ENCODE data around the gene SLC11A2. TPM values are rescaled to one million over a fixed set of nuclear protein-coding genes. Genes with fewer than 3 reads are reported as not detected.
A peak's percentile ranks its signal among the peaks of the same experiment; 100 is the strongest.

Gene SLC11A2
- total RNA-seq, 2 donors from 2014 or later, result 74.3 to 99.1 TPM

- H3K27ac ChIP-seq (ENCODE audit: low read depth, low read length), result no peak overlapping the region
- peak overlapping the region; percentile 93 for H3K4me3 ChIP-seq (ENCODE audit: low read length)
- H3K36me3 ChIP-seq (ENCODE audit: control insufficient read depth, insufficient read depth, low read length), result peaks cover 23% of the 10 kb centered on the region
- no peaks in the 10 kb centered on the region for H3K27me3 ChIP-seq (ENCODE audit: control insufficient read depth, insufficient read depth, low read length, poor library complexity, severe bottlenecking)
- no peak for DNase-seq
- Mint-ChIP-seq H3K27ac (no peak overlapping the region), H3K36me3 (ENCODE audit: low read depth) (peaks cover 18% of the 10 kb centered on the region), H3K4me1 (peaks cover 10% of the 10 kb centered on the region), H3K9me3 (no peaks in the 10 kb centered on the region), H3K4me3 (peak overlapping the region; percentile 85), H3K27me3 (ENCODE audit: insufficient read depth) (no peaks in the 10 kb centered on the region)
- 98 to 100% methylated on average over 1 to 3 of the region's 3 CpGs for WGBS, 2 experiments (ENCODE audit: insufficient coverage in 1 of 2, insufficient read length in 1 of 2)
- H3K9me3 ChIP-seq (ENCODE audit: control insufficient read depth, low read length), result no peaks in the 10 kb centered on the region
- no peak overlapping the region for H3K9ac ChIP-seq (ENCODE audit: extremely low read depth, low read length, poor library complexity, severe bottlenecking)
- no peaks in the 10 kb centered on the region for H3K4me1 ChIP-seq (ENCODE audit: control insufficient read depth, insufficient read depth, low read length)
- no peak for TF ChIP-seq CTCF (conservative IDR thresholded peaks at IDR 0.05)
Measured at GRCh38 chr12:51049525-51049924, 23.3 kb upstream of the SLC11A2 start.

GRCh38 chr12:51048661-51049251 is 22.6 kb upstream of the SLC11A2 start:
- peak overlapping the region; percentile 70 for H3K9ac ChIP-seq (ENCODE audit: extremely low read depth, low read length, poor library complexity, severe bottlenecking)
- no peaks in the 10 kb centered on the region for H3K27me3 ChIP-seq (ENCODE audit: control insufficient read depth, insufficient read depth, low read length, poor library complexity, severe bottlenecking)
- TF ChIP-seq CTCF (conservative IDR thresholded peaks at IDR 0.05), result no peak
- no peaks in the 10 kb centered on the region for H3K9me3 ChIP-seq (ENCODE audit: control insufficient read depth, low read length)
- H3K4me1 ChIP-seq (ENCODE audit: control insufficient read depth, insufficient read depth, low read length), result no peaks in the 10 kb centered on the region
- Mint-ChIP-seq H3K27ac (peak overlapping the region; percentile 90), H3K36me3 (ENCODE audit: low read depth) (peaks cover 12% of the 10 kb centered on the region), H3K4me3 (peak overlapping the region; percentile 85), H3K9me3 (no peaks in the 10 kb centered on the region), H3K27me3 (ENCODE audit: insufficient read depth) (no peaks in the 10 kb centered on the region), H3K4me1 (peaks cover 10% of the 10 kb centered on the region)
- H3K4me3 ChIP-seq (ENCODE audit: low read length), result peak overlapping the region; percentile 93
- WGBS, 2 experiments (ENCODE audit: insufficient coverage in 1 of 2, insufficient read length in 1 of 2), result 52 to 58% methylated on average over 14 of the region's 14 CpGs
- no peak overlapping the region for H3K27ac ChIP-seq (ENCODE audit: low read depth, low read length)
- peaks cover 16% of the 10 kb centered on the region for H3K36me3 ChIP-seq (ENCODE audit: control insufficient read depth, insufficient read depth, low read length)
- DNase-seq, result peak; percentile 62

GRCh38 chr12:51047655-51048540 is 21.7 kb upstream of the SLC11A2 start, which contains the start of gene LETMD1:
LETMD1 (plus strand) TSS chr12:51048327; CDS start chr12:51048357, 30 bp downstream.
- Mint-ChIP-seq H3K27me3 (ENCODE audit: insufficient read depth) (no peaks in the 10 kb centered on the region), H3K36me3 (ENCODE audit: low read depth) (peaks cover 9% of the 10 kb centered on the region), H3K27ac (peak within 1 kb of the TSS; percentile 90), H3K4me3 (peak within 1 kb of the TSS; percentile 85), H3K9me3 (no peaks in the 10 kb centered on the region), H3K4me1 (peaks cover 10% of the 10 kb centered on the region)
- peak within 1 kb of the TSS; percentile 70 for H3K9ac ChIP-seq (ENCODE audit: extremely low read depth, low read length, poor library complexity, severe bottlenecking)
- H3K36me3 ChIP-seq (ENCODE audit: control insufficient read depth, insufficient read depth, low read length), result peaks cover 7% of the 10 kb centered on the region
- H3K4me1 ChIP-seq (ENCODE audit: control insufficient read depth, insufficient read depth, low read length), result no peaks in the 10 kb centered on the region
- 3 to 5% methylated on average over 33 to 51 of the region's 51 CpGs for WGBS, 2 experiments (ENCODE audit: insufficient coverage in 1 of 2, insufficient read length in 1 of 2)
- DNase-seq, result peak; percentile 99
- TF ChIP-seq CTCF (conservative IDR thresholded peaks at IDR 0.05), result peak; percentile 93
- peak within 1 kb of the TSS; percentile 93 for H3K4me3 ChIP-seq (ENCODE audit: low read length)
- no peaks in the 10 kb centered on the region for H3K27me3 ChIP-seq (ENCODE audit: control insufficient read depth, insufficient read depth, low read length, poor library complexity, severe bottlenecking)
- H3K9me3 ChIP-seq (ENCODE audit: control insufficient read depth, low read length), result no peaks in the 10 kb centered on the region
- peak within 1 kb of the TSS; percentile 75 for H3K27ac ChIP-seq (ENCODE audit: low read depth, low read length)
